IPS-20b (cell line): ENCODE data around the gene GFOD1.

Source experiments
- H3K27ac ChIP-seq: one replicate; pipeline ENCODE4 v1.5.1; 2013; ENCODE audit warnings: low read length
- H3K27me3 ChIP-seq: 2 replicates; pipeline ENCODE4 v1.6.1; 2013; ENCODE audit warnings: mild to moderate bottlenecking, low read length, inconsistent platforms; ENCODE audit not compliant: insufficient read depth
- H3K36me3 ChIP-seq: 2 replicates; pipeline ENCODE4 v1.6.1; 2013; ENCODE audit warnings: low read depth, mild to moderate bottlenecking, inconsistent platforms, low read length, moderate library complexity; ENCODE audit not compliant: insufficient read depth
- H3K4me1 ChIP-seq: 2 replicates; pipeline ENCODE4 v1.6.1; 2013; ENCODE audit warnings: mild to moderate bottlenecking, control low read depth, inconsistent platforms, low read length, moderate library complexity; ENCODE audit not compliant: insufficient read depth
- H3K4me3 ChIP-seq: 2 replicates; pipeline ENCODE4 v1.5.1; 2013; ENCODE audit warnings: mild to moderate bottlenecking, low read length, inconsistent platforms
- H3K9ac ChIP-seq: 2 replicates; pipeline ENCODE4 v1.6.1; 2013; ENCODE audit warnings: low read depth, mild to moderate bottlenecking, inconsistent platforms, low read length, moderate library complexity
- H3K9me3 ChIP-seq: 2 replicates; pipeline ENCODE4 v1.6.1; 2013; ENCODE audit warnings: mild to moderate bottlenecking, low read depth, low read length, inconsistent platforms; ENCODE audit not compliant: insufficient read depth

GFOD1 gene

DNA sequence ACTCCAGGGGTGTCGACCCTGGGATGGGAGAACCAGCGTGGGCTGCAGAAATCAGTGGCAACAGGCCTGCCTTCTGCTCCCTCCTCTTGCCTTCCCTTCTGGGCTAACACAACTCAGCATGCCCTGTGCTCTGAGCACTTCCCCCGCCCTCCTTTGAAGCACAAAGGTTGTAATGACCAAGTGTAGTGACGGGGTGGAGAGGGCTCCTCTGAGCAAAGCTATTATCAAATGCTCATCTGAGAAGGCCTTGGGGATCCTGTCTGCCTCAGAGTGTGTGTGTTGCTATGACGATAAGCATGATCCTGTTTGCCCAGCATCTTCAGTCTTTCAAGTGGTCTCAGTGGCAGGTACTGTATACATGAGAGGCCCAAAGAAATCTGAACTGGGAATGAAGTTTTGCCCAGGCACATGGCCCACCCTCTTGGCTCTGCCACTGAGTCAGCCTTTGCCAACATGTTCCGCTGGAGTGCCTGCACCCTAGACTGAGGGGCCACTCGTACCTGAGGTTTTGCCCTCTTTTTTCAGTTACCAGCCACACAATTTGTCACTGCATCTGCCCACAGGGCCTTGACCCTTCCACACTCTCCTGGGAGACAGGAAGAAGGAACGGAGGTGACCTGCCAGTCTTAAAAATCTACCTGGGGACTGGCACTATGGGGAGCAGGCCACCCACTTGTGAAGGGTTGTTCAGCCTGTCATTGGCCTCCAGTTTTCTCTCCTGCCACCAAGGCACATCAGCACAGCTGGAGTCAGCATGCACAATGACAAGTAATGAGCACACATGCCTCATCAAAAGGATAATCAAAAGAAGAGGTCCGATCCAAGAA, 74.5 kb downstream of the GFOD1 start:
- Histone ChIP-seq H3K4me1 (no peaks in the 10 kb centered on the region), H3K4me3 (no peak overlapping the region), H3K9me3 (no peaks in the 10 kb centered on the region; the same call in 1 of the 2 replicates), H3K36me3 (no peaks in the 10 kb centered on the region), H3K27me3 (no peaks in the 10 kb centered on the region), H3K9ac (no peak overlapping the region), H3K27ac (no peak overlapping the region)

DNA sequence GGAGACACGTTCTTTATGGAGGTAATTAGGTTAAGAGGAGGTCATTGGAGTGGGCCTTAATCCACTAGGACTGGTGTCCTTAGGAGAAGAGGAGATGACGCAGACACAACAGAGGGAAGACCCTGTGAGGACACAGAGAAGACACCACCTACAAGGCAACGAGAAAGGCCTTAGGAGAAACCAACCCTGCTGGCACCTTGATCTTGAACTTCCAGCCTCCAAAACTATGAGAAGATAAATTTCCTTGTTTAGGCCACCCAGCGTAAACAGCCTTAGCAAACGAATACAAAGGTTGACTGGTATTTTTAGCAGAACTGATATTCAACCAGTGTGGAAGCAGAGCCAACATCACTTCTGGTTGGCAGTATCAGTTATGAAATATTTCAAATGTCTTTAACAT, 75.2 kb downstream of the GFOD1 start:
- no peaks in the 10 kb centered on the region for H3K4me1 ChIP-seq
- no peak overlapping the region for H3K9ac ChIP-seq
- no peaks in the 10 kb centered on the region; the same call in 1 of the 2 replicates for H3K9me3 ChIP-seq
- no peaks in the 10 kb centered on the region for H3K27me3 ChIP-seq
- no peaks in the 10 kb centered on the region for H3K36me3 ChIP-seq
- no peak overlapping the region for H3K4me3 ChIP-seq
- no peak overlapping the region for H3K27ac ChIP-seq

DNA sequence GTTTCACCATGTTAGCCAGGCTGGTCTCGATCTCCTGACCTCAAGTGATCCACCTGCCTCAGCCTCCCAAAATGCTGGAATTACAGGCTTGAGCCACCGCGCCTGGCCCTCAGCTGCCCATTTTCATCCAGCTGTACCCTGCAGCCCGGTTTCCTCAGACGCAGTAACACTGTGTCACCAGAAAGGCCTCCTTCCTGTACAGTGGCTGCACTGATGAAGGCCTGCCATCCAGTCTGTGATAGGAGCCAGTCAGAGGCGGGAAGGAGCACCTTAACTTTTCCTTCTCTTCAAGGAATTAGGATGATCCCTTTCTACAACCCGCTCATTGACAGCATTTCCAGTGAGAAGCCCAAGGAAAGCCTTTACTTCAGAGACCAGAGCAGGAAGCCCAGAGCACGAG, 75.9 kb downstream of the GFOD1 start:
- H3K27me3 ChIP-seq: no peaks in the 10 kb centered on the region
- H3K27ac ChIP-seq: no peak overlapping the region
- no peak overlapping the region for H3K4me3 ChIP-seq
- H3K9me3 ChIP-seq: no peaks in the 10 kb centered on the region; the same call in 1 of the 2 replicates
- no peak overlapping the region for H3K9ac ChIP-seq
- H3K4me1 ChIP-seq: no peaks in the 10 kb centered on the region
- H3K36me3 ChIP-seq: no peaks in the 10 kb centered on the region

DNA sequence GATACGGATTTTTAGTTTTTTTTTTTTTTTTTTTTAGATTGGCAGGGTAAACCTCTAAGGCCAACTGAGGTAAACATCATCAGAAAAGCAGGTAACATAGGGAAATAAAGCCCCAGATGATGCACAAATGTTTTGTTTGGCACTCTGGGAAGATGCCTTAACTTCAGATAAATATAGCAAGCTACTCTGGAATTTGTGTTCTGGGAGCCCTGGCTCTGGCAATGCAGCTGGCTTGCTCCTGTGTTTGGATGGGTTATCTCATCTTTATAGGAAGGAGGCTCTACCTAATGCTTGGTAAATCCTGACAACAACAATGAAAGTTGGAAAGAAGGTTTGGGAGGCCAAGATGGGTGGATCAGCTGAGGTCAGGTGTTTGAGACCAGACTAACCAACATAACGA, 77.4 kb downstream of the GFOD1 start:
- H3K9me3 ChIP-seq: no peaks in the 10 kb centered on the region
- H3K9ac ChIP-seq: no peak overlapping the region
- no peaks in the 10 kb centered on the region for H3K4me1 ChIP-seq
- H3K27ac ChIP-seq: no peak overlapping the region
- no peaks in the 10 kb centered on the region for H3K27me3 ChIP-seq
- no peaks in the 10 kb centered on the region for H3K36me3 ChIP-seq
- no peak overlapping the region for H3K4me3 ChIP-seq

GRCh38 chr6:13407709-13408695, 79.4 kb downstream of the GFOD1 start:
- H3K9ac ChIP-seq: no peak overlapping the region
- no peaks in the 10 kb centered on the region for H3K36me3 ChIP-seq
- H3K27me3 ChIP-seq: no peaks in the 10 kb centered on the region
- H3K4me1 ChIP-seq: no peaks in the 10 kb centered on the region
- no peak overlapping the region for H3K4me3 ChIP-seq
- H3K9me3 ChIP-seq: no peaks in the 10 kb centered on the region
- H3K27ac ChIP-seq: no peak overlapping the region

DNA sequence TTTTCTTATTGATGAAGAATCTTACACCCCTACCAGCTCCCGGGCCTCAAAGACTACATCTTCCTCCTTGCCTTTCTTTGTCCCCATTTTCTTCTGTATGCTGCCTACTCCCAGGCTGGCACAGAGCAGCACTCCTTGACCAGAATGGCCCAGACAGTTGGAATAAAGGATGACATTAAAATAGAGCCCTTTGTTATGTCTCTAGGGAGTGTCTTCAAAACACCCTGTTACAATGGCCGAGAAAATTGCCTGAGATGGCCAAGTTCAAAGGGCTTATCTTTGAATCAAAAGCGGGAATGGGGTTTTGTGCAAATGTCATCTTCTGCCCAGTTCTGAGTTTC, 80.1 kb downstream of the GFOD1 start:
- Histone ChIP-seq H3K4me1 (no peaks in the 10 kb centered on the region), H3K27ac (no peak overlapping the region), H3K4me3 (no peak overlapping the region)

GRCh38 chr6:13406781-13407180, 80.6 kb downstream of the GFOD1 start:
- Histone ChIP-seq H3K27ac (no peak overlapping the region), H3K27me3 (no peaks in the 10 kb centered on the region), H3K4me3 (no peak overlapping the region), H3K9ac (no peak overlapping the region), H3K36me3 (no peaks in the 10 kb centered on the region), H3K4me1 (no peaks in the 10 kb centered on the region), H3K9me3 (no peaks in the 10 kb centered on the region)

More for the DNA sequence above, 80.1 kb downstream of the GFOD1 start:
- Histone ChIP-seq H3K9me3 (no peaks in the 10 kb centered on the region), H3K36me3 (no peaks in the 10 kb centered on the region), H3K9ac (no peak overlapping the region), H3K27me3 (no peaks in the 10 kb centered on the region)

GRCh38 chr6:13405961-13406477, 81.4 kb downstream of the GFOD1 start:
- Histone ChIP-seq H3K36me3 (no peaks in the 10 kb centered on the region), H3K27ac (no peak overlapping the region), H3K9ac (no peak overlapping the region), H3K27me3 (no peaks in the 10 kb centered on the region), H3K9me3 (no peaks in the 10 kb centered on the region), H3K4me1 (no peaks in the 10 kb centered on the region), H3K4me3 (no peak overlapping the region)

DNA sequence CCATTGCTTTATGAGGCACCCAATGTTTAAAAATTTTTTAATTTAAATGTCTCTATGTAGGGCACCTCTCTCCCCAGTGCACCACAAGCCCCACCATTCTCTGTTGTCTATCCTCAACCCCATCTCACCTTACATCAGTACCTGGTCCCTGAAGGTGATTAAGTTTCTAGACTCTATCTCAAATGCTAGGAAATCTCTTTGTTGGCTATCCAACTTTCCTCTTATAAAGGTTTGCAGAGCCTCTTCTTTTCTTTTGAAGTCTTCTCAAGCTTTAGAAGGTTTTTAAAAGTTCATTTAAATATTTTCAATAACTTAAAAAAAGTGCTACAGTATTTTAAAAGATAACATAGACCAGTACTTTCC, 82.5 kb downstream of the GFOD1 start:
- H3K9me3 ChIP-seq: no peaks in the 10 kb centered on the region
- no peak overlapping the region for H3K27ac ChIP-seq
- H3K4me3 ChIP-seq: no peak overlapping the region
- no peaks in the 10 kb centered on the region for H3K4me1 ChIP-seq
- H3K27me3 ChIP-seq: no peaks in the 10 kb centered on the region
- no peaks in the 10 kb centered on the region for H3K36me3 ChIP-seq
- H3K9ac ChIP-seq: no peak overlapping the region

DNA sequence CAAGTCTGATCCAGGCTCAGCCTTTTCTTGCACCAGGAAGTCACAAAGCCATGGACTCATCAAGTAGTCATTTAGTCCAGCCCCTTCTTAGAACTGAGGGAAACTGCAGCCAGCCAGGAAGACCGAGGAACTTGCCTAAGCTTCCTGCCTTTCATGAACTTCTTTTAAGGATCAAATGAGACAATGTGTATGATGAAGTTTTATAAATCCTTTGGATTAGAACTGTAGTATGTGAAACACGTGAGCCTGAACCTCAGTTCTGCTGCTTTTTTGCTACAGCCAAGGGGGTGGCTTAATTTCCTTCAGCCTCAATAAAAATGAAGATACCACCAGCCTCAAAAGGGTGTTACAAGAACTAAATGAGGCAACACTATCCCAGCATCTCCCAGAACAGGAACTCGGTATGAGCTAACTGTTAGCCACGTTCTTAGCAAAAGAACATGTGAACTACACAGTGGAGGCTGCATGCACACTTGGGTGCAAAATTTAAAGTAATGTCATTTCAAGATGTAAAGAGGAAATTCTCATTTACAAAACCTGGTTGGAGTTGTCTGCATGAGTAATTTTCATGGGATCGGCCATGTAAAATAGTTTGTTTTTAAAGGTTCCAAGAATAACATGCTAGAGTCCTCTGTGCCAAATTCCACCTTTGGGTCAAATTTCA, 83.0 kb downstream of the GFOD1 start:
- no peaks in the 10 kb centered on the region for H3K27me3 ChIP-seq
- H3K9me3 ChIP-seq: no peaks in the 10 kb centered on the region
- H3K4me3 ChIP-seq: no peak overlapping the region
- H3K27ac ChIP-seq: no peak overlapping the region
- H3K4me1 ChIP-seq: no peaks in the 10 kb centered on the region
- no peak overlapping the region for H3K9ac ChIP-seq
- H3K36me3 ChIP-seq: no peaks in the 10 kb centered on the region

DNA sequence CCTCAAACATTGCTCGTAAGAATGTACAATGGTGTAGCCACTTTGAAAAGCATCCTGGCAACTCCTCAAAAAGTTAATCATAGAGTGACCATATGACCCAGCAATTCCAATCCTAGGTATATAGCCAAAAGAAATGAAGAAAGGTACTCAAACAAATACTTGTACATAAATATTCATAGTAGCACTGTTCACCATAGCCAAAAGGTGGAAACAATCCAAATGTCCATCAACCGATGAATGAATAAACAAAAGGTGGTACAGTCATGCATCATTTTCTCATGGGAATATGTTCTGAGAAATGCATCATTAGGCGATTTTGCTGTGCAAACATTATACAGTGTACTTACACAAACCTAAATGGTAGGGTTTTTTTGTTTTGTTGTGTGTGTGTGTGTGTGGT, 84.7 kb downstream of the GFOD1 start:
- Histone ChIP-seq H3K27ac (no peak overlapping the region), H3K36me3 (no peaks in the 10 kb centered on the region), H3K9ac (no peak overlapping the region), H3K4me3 (no peak overlapping the region), H3K4me1 (peaks cover 7% of the 10 kb centered on the region; the same call in 1 of the 2 replicates), H3K27me3 (no peaks in the 10 kb centered on the region), H3K9me3 (no peaks in the 10 kb centered on the region)
